ENCODE results near the gene PLXNA4. TPM values are rescaled to one million over a fixed set of nuclear protein-coding genes. Genes with fewer than 3 reads are reported as not detected.

PLXNA4 gene
- total and polyA plus RNA-seq, 2 experiments from 2014 or later: 0.08 to 0.80 TPM

- H3K36me3 ChIP-seq (ENCODE audit: insufficient read depth): no peaks in the 10 kb centered on the region
- H3K27me3 ChIP-seq (ENCODE audit: insufficient read depth): no peaks in the 10 kb centered on the region
- H3K4me1 ChIP-seq (ENCODE audit: insufficient read depth): no peaks in the 10 kb centered on the region
- H2AFZ ChIP-seq: no peak overlapping the region; the same call in 1 of the 2 replicates
- Mint-ChIP-seq H3K27me3 (ENCODE audit: insufficient read depth, low read depth, poor library complexity) (peaks cover 3% of the 10 kb centered on the region), H3K27ac (no peak overlapping the region), H3K9me3 (no peaks in the 10 kb centered on the region), H3K36me3 (ENCODE audit: low read depth) (no peaks in the 10 kb centered on the region), H3K4me3 (no peak overlapping the region), H3K4me1 (peaks cover 5% of the 10 kb centered on the region)
- H3F3A ChIP-seq (replicated peaks; ENCODE audit: low read depth): no peaks in the 10 kb centered on the region
- no peak overlapping the region for H3K4me3 ChIP-seq
- no peak for ATAC-seq
- H3K4me2 ChIP-seq: no peak overlapping the region
- H3K27ac ChIP-seq (ENCODE audit: low read depth): no peak overlapping the region
- no peak for TF ChIP-seq ETS1 (IDR thresholded peaks at IDR 0.05)
- TF ChIP-seq JUNB (IDR thresholded peaks at IDR 0.05; ENCODE audit: unreplicated experiment): no peak
- TF ChIP-seq EZH2 (IDR thresholded peaks at IDR 0.05; ENCODE audit: low read depth, unreplicated experiment): no peak
- TF ChIP-seq CTCF (conservative IDR thresholded peaks at IDR 0.05; ENCODE audit: low read depth in 2 of 2): no peak
- TF ChIP-seq ZNF331 (CRISPR knock-in tag; IDR thresholded peaks at IDR 0.05; ENCODE audit: low read depth): no peak
- no peak for TF ChIP-seq CREB1 (CRISPR knock-in tag; IDR thresholded peaks at IDR 0.05; ENCODE audit: low read depth)
- no peak for TF ChIP-seq POLR2AphosphoS5 (IDR thresholded peaks at IDR 0.05; ENCODE audit: low read depth)
- no peak for DNase-seq (ENCODE audit: low spot score)
- H3K79me2 ChIP-seq (replicated peaks; ENCODE audit: insufficient read depth): no peaks in the 10 kb centered on the region
- no peaks in the 10 kb centered on the region for H4K20me1 ChIP-seq (replicated peaks; ENCODE audit: insufficient read depth)
- H3K9me2 ChIP-seq (ENCODE audit: insufficient read depth): no peaks in the 10 kb centered on the region
Measured at GRCh38 chr7:132114411-132114810, 461.9 kb downstream of the PLXNA4 start.

- H3K4me1 Mint-ChIP-seq: peaks cover 6% of the 10 kb centered on the region
- Histone ChIP-seq H3K4me2 (no peak overlapping the region), H3F3A (replicated peaks; ENCODE audit: low read depth) (no peaks in the 10 kb centered on the region)
- TF ChIP-seq CREB1 (CRISPR knock-in tag; IDR thresholded peaks at IDR 0.05; ENCODE audit: low read depth): no peak
- no peak for TF ChIP-seq NANOG (IDR thresholded peaks at IDR 0.05; ENCODE audit: borderline replicate concordance)
- no peak for TF ChIP-seq ZNF462 (CRISPR knock-in tag; IDR thresholded peaks at IDR 0.05)
- no peak for TF ChIP-seq ETS1 (IDR thresholded peaks at IDR 0.05)
- no peak for TF ChIP-seq JUNB (IDR thresholded peaks at IDR 0.05; ENCODE audit: unreplicated experiment)
- no peak for TF ChIP-seq EZH2 (IDR thresholded peaks at IDR 0.05; ENCODE audit: low read depth, unreplicated experiment)
Measured at GRCh38 chr7:132113536-132114371, 462.5 kb downstream of the PLXNA4 start.

More at GRCh38 chr7:132113536-132114371, 462.5 kb downstream of the PLXNA4 start:
- Mint-ChIP-seq H3K36me3 (ENCODE audit: low read depth) (no peaks in the 10 kb centered on the region), H3K27ac (no peak overlapping the region), H3K4me3 (no peak overlapping the region), H3K27me3 (ENCODE audit: insufficient read depth, low read depth, poor library complexity) (peaks cover 3% of the 10 kb centered on the region), H3K9me3 (no peaks in the 10 kb centered on the region)
- Histone ChIP-seq H3K27me3 (ENCODE audit: insufficient read depth) (no peaks in the 10 kb centered on the region), H4K20me1 (replicated peaks; ENCODE audit: insufficient read depth) (no peaks in the 10 kb centered on the region), H2AFZ (no peak overlapping the region), H3K36me3 (ENCODE audit: insufficient read depth) (no peaks in the 10 kb centered on the region), H3K4me3 (no peak overlapping the region), H3K4me1 (ENCODE audit: insufficient read depth) (no peaks in the 10 kb centered on the region), H3K79me2 (replicated peaks; ENCODE audit: insufficient read depth) (no peaks in the 10 kb centered on the region), H3K9me2 (ENCODE audit: insufficient read depth) (no peaks in the 10 kb centered on the region), H3K27ac (ENCODE audit: low read depth) (no peak overlapping the region)
- ATAC-seq: no peak
- no peak for DNase-seq (ENCODE audit: low spot score)

Measured in GM23338 (cell line).